A549 (cell line): ENCODE results near the gene MAP3K5.

Experiments
- CTCF ChIP-seq: fragments of >200 bp; sonication (Bioruptor Twin); formaldehyde crosslinking; IDR thresholded peaks from 3 replicates; pipeline ENCODE4 v1.5.1; 2016
- MAFK ChIP-seq: fragments of 450-650 bp; IDR thresholded peaks from 2 replicates; pipeline ENCODE4 v1.6.1; 2014; ENCODE audit not compliant: partially characterized antibody
- POLR2A ChIP-seq: IDR thresholded peaks from 2 replicates; pipeline ENCODE4 v1.6.1; 2012; ENCODE audit warnings: mild to moderate bottlenecking, low read length

- TF ChIP-seq MAFK = no peak
- TF ChIP-seq CTCF = no peak
- no peak for TF ChIP-seq POLR2A
These were observed 10.1 kb downstream of the MAP3K5 start for GRCh38 chr6:136782021-136782770.
